CD8-positive, alpha-beta memory T cell (primary cell): ENCODE measurements around the gene ZBTB32. TPM values are rescaled to one million over a fixed set of nuclear protein-coding genes. Genes with fewer than 3 reads are reported as not detected.
A peak's percentile ranks its signal among the peaks of the same experiment; 100 is the strongest.

Experiments used
- CTCF ChIA-PET: fragments of 350-600 bp; sonication (Branson Sonifier 250); formaldehyde crosslinking; loops from one replicate; lab custom pipeline; 2021; ENCODE audit warnings: antibody characterized with exemption; lab: Charles Lee
- POLR2A ChIA-PET: fragments of 350-600 bp; sonication (Branson Sonifier 250); formaldehyde crosslinking; loops from one replicate; lab custom pipeline; 2021; ENCODE audit warnings: antibody characterized with exemption; lab: Charles Lee
- DNase-seq, 5 donors: peaks; one replicate each; pipeline versions ENCODE4 v3.0.0 to v3.0.0-alpha.2; 2020 to 2022; ENCODE audit warnings: mixed read lengths in 1 of 5
- H3K27ac ChIP-seq: one replicate; pipeline ENCODE4 v1.7.0; 2013; ENCODE audit warnings: low read depth, mild to moderate bottlenecking, low read length, moderate library complexity
- H3K27me3 ChIP-seq: 2 replicates; pipeline ENCODE4 v1.7.0; 2013; ENCODE audit warnings: low read length, mild to moderate bottlenecking; ENCODE audit not compliant: insufficient read depth, poor library complexity, severe bottlenecking
- H3K36me3 ChIP-seq: 2 replicates; pipeline ENCODE4 v1.7.0; 2013; ENCODE audit warnings: mild to moderate bottlenecking, low read length, moderate library complexity; ENCODE audit not compliant: insufficient read depth
- H3K4me1 ChIP-seq: 2 replicates; pipeline ENCODE4 v1.7.0; 2013; ENCODE audit warnings: mild to moderate bottlenecking, low read length, moderate library complexity; ENCODE audit not compliant: insufficient read depth
- H3K4me3 ChIP-seq: 2 replicates; pipeline ENCODE4 v1.7.0; 2013; ENCODE audit warnings: mild to moderate bottlenecking, low read length
- H3K9me3 ChIP-seq: 2 replicates; pipeline ENCODE4 v1.7.0; 2013; ENCODE audit warnings: mild to moderate bottlenecking, low read length
- H3K27ac Mint-ChIP-seq, 8 donors: one replicate each; pipeline ENCODE4 v1.8.0; 2020 to 2021; ENCODE audit warnings: mixed read lengths in 8 of 8, mild to moderate bottlenecking in 6 of 8, inconsistent platforms in 3 of 8, moderate library complexity in 3 of 8
- H3K27me3 Mint-ChIP-seq, 2 donors: one replicate each; pipeline ENCODE4 v1.8.0; 2020 to 2021; ENCODE audit warnings: mixed read lengths in 2 of 2, mild to moderate bottlenecking in 1 of 2, moderate library complexity in 1 of 2
- H3K36me3 Mint-ChIP-seq, 3 donors: one replicate each; pipeline ENCODE4 v1.8.0; 2020 to 2021; ENCODE audit warnings: mixed read lengths in 3 of 3, inconsistent platforms in 1 of 3, mild to moderate bottlenecking in 1 of 3
- H3K4me1 Mint-ChIP-seq, 3 donors: one replicate each; pipeline ENCODE4 v1.8.0; 2020 to 2021; ENCODE audit warnings: mixed read lengths in 3 of 3, inconsistent platforms in 1 of 3, mild to moderate bottlenecking in 1 of 3
- H3K4me3 Mint-ChIP-seq, 7 donors: one replicate each; pipeline ENCODE4 v1.8.0; 2020 to 2021; ENCODE audit warnings: mixed read lengths in 7 of 7, mild to moderate bottlenecking in 6 of 7, moderate library complexity in 4 of 7, inconsistent platforms in 2 of 7
- H3K9me3 Mint-ChIP-seq, 5 donors: one replicate each; pipeline ENCODE4 v1.8.0; 2020 to 2022; ENCODE audit warnings: mixed read lengths in 5 of 5, mild to moderate bottlenecking in 3 of 5, moderate library complexity in 2 of 5, inconsistent platforms in 1 of 5
- polyA plus RNA-seq: library from polyadenylated mRNA; unstranded; fragments of 300-500 nt; fragmentation: Illumina TruSeq; gene quantifications from one replicate; pipeline ENCODE4 v1.2.3, GENCODE V29; 2021
- total RNA-seq, 2 experiments: library from RNA; stranded (reverse); gene quantifications; one replicate each; pipeline ENCODE4 v1.2.3, GENCODE V29; 2021

Gene ZBTB32
- total and polyA plus RNA-seq, 3 experiments from 2014 or later, result 0.77 to 225 (median 223) TPM

- Histone ChIP-seq H3K27me3 (no peaks in the 10 kb centered on the region), H3K4me3 (peak overlapping the region; percentile 72), H3K4me1 (peaks cover 46% of the 10 kb centered on the region), H3K27ac (peak overlapping the region; percentile 76), H3K9me3 (no peaks in the 10 kb centered on the region), H3K36me3 (peaks cover 14% of the 10 kb centered on the region)
- CTCF ChIA-PET, result interaction anchor here (0.7 to 1.4 kb wide), 5 partner anchors 12 to 106 kb away, joined by 3 to 5 read pairs (median 3); partner anchors contain the start of gene HAUS5
- POLR2A ChIA-PET, result interaction anchor here (0.5 to 1.9 kb wide), 9 partner anchors 8 to 30 kb away, joined by 3 to 11 read pairs (median 5); partner anchors contain the start of genes IGFLR1, LIN37, PSENEN and U2AF1L4
- peak; percentile 36 to 66 (median 43) for DNase-seq
- peaks cover 0 to 47% (median 4%) of the 10 kb centered on the region in 3 donors for H3K36me3 Mint-ChIP-seq
- peak overlapping the region; percentile 74 to 96 (median 88) for H3K27ac Mint-ChIP-seq
- H3K27me3 Mint-ChIP-seq, result peaks cover 0 to 4% of the 10 kb centered on the region in 2 donors
- H3K9me3 Mint-ChIP-seq, result no peaks in the 10 kb centered on the region
- H3K4me1 Mint-ChIP-seq, result peaks cover 39 to 61% (median 44%) of the 10 kb centered on the region in 3 donors
- H3K4me3 Mint-ChIP-seq, result peak overlapping the region; percentile 86 to 95 (median 90)
These were observed 14.1 kb downstream of the ZBTB32 start for GRCh38 chr19:35718345-35719041.

- Histone ChIP-seq H3K4me1 (peaks cover 35% of the 10 kb centered on the region), H3K4me3 (peak overlapping the region; percentile 72), H3K27me3 (no peaks in the 10 kb centered on the region), H3K36me3 (peaks cover 25% of the 10 kb centered on the region), H3K9me3 (no peaks in the 10 kb centered on the region), H3K27ac (peak overlapping the region; percentile 76)
- no peak for DNase-seq
- peak overlapping the region; percentile 19 to 93 (median 75) for H3K27ac Mint-ChIP-seq
- ChIA-PET CTCF (interaction anchor here (0.6 to 1.4 kb wide), 4 partner anchors 18 to 107 kb away, joined by 3 to 5 read pairs (median 4); partner anchors contain the start of gene HAUS5), POLR2A (interaction anchor here (0.5 to 1.9 kb wide), 7 partner anchors 7 to 28 kb away, joined by 3 to 11 read pairs (median 5); partner anchors contain the start of genes IGFLR1, LIN37, PSENEN and U2AF1L4)
- peaks cover 4 to 56% (median 5%) of the 10 kb centered on the region in 3 donors for H3K36me3 Mint-ChIP-seq
- peaks cover 0 to 2% of the 10 kb centered on the region in 2 donors for H3K27me3 Mint-ChIP-seq
- peak overlapping the region; percentile 86 to 95 (median 90) for H3K4me3 Mint-ChIP-seq
- H3K9me3 Mint-ChIP-seq, result no peaks in the 10 kb centered on the region
- peaks cover 28 to 50% (median 33%) of the 10 kb centered on the region in 3 donors for H3K4me1 Mint-ChIP-seq
These were observed 15.2 kb downstream of the ZBTB32 start for GRCh38 chr19:35719402-35720162.

GRCh38 chr19:35720163-35720524 lies 15.8 kb downstream of the ZBTB32 start:
- no peak for DNase-seq
- Mint-ChIP-seq H3K4me1 (peaks cover 24 to 44% (median 27%) of the 10 kb centered on the region in 3 donors), H3K4me3 (peak overlapping the region in 4 of 7 donors; percentile 24 to 74 (median 40)), H3K27me3 (peaks cover 0 to 2% of the 10 kb centered on the region in 2 donors), H3K27ac (peak overlapping the region in 4 of 8 donors; percentile 39 to 73 (median 50)), H3K9me3 (no peaks in the 10 kb centered on the region), H3K36me3 (peaks cover 4 to 62% (median 5%) of the 10 kb centered on the region in 3 donors)
- H3K36me3 ChIP-seq, result peaks cover 31% of the 10 kb centered on the region
- no peak overlapping the region for H3K27ac ChIP-seq
- CTCF ChIA-PET, result interaction anchor here (0.9 kb wide), 1 partner anchor 17 kb away, joined by 4 read pairs; no protein-coding TSS in a partner anchor
- H3K4me3 ChIP-seq, result no peak overlapping the region
- peaks cover 30% of the 10 kb centered on the region for H3K4me1 ChIP-seq
- H3K27me3 ChIP-seq, result no peaks in the 10 kb centered on the region
- POLR2A ChIA-PET, result interaction anchor here (1.7 kb wide), 1 partner anchor 25 kb away, joined by 4 read pairs; the partner anchor contains the start of genes PSENEN and U2AF1L4
- no peaks in the 10 kb centered on the region for H3K9me3 ChIP-seq

DNA sequence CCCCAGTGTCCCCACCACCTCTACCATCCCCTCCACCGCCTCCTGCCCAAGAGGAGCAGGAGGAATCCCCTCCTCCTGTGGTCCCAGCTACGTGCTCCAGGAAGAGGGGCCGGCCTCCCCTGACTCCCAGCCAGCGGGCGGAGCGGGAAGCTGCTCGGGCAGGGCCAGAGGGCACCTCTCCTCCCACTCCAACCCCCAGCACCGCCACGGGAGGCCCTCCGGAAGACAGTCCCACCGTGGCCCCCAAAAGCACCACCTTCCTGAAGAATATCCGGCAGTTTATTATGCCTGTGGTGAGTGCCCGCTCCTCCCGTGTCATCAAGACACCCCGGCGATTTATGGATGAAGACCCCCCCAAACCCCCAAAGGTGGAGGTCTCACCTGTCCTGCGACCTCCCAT lies 16.3 kb downstream of the ZBTB32 start:
- DNase-seq, result no peak
- Histone ChIP-seq H3K4me1 (peaks cover 25% of the 10 kb centered on the region), H3K27me3 (no peaks in the 10 kb centered on the region), H3K36me3 (peaks cover 36% of the 10 kb centered on the region), H3K4me3 (no peak overlapping the region), H3K9me3 (no peaks in the 10 kb centered on the region), H3K27ac (no peak overlapping the region)
- Mint-ChIP-seq H3K9me3 (no peaks in the 10 kb centered on the region), H3K4me1 (peaks cover 24 to 39% (median 24%) of the 10 kb centered on the region in 3 donors), H3K27me3 (peaks cover 0 to 2% of the 10 kb centered on the region in 2 donors), H3K27ac (peak overlapping the region in 1 of 8 donors; percentile 58), H3K36me3 (peaks cover 5 to 67% (median 7%) of the 10 kb centered on the region in 3 donors), H3K4me3 (no peak overlapping the region)
- ChIA-PET POLR2A (interaction anchor here (1.7 kb wide), 1 partner anchor 25 kb away, joined by 4 read pairs; the partner anchor contains the start of genes PSENEN and U2AF1L4), CTCF (interaction anchor here (0.9 kb wide), 1 partner anchor 17 kb away, joined by 4 read pairs; no protein-coding TSS in a partner anchor)

GRCh38 chr19:35721374-35721773 lies 17.0 kb downstream of the ZBTB32 start:
- peak overlapping the region in 1 of 7 donors; percentile 28 for H3K4me3 Mint-ChIP-seq
- H3K36me3 Mint-ChIP-seq, result peaks cover 5 to 74% (median 7%) of the 10 kb centered on the region in 3 donors
- no peak overlapping the region for H3K27ac Mint-ChIP-seq
- H3K4me3 ChIP-seq, result no peak overlapping the region
- DNase-seq, result no peak
- peaks cover 17% of the 10 kb centered on the region for H3K4me1 ChIP-seq
- no peaks in the 10 kb centered on the region for H3K27me3 ChIP-seq
- H3K36me3 ChIP-seq, result peaks cover 43% of the 10 kb centered on the region
- H3K27ac ChIP-seq, result no peak overlapping the region
- ChIA-PET CTCF (interaction anchor here (0.6 to 0.7 kb wide), 2 partner anchors 10 to 257 kb away, joined by 3 to 4 read pairs; no protein-coding TSS in a partner anchor), POLR2A (interaction anchor here (0.5 kb wide), 1 partner anchor 30 kb away, joined by 3 read pairs; no protein-coding TSS in a partner anchor)
- no peaks in the 10 kb centered on the region for H3K9me3 Mint-ChIP-seq
- peaks cover 16 to 32% (median 17%) of the 10 kb centered on the region in 3 donors for H3K4me1 Mint-ChIP-seq
- no peaks in the 10 kb centered on the region for H3K9me3 ChIP-seq
- no peaks in the 10 kb centered on the region for H3K27me3 Mint-ChIP-seq

- no peak for DNase-seq
- Histone ChIP-seq H3K9me3 (no peaks in the 10 kb centered on the region), H3K36me3 (peaks cover 53% of the 10 kb centered on the region), H3K4me1 (peaks cover 15% of the 10 kb centered on the region), H3K27ac (no peak overlapping the region), H3K4me3 (no peak overlapping the region), H3K27me3 (no peaks in the 10 kb centered on the region)
- ChIA-PET POLR2A (no interaction called here), CTCF (no interaction called here)
- H3K4me3 Mint-ChIP-seq, result no peak overlapping the region
- no peaks in the 10 kb centered on the region for H3K9me3 Mint-ChIP-seq
- peaks cover 12 to 28% (median 13%) of the 10 kb centered on the region in 3 donors for H3K4me1 Mint-ChIP-seq
- peak overlapping the region in 1 of 8 donors; percentile 87 for H3K27ac Mint-ChIP-seq
- H3K27me3 Mint-ChIP-seq, result no peaks in the 10 kb centered on the region
- H3K36me3 Mint-ChIP-seq, result peaks cover 5 to 76% (median 7%) of the 10 kb centered on the region in 3 donors
These were observed 18.1 kb downstream of the ZBTB32 start for GRCh38 chr19:35722461-35722860.

DNA sequence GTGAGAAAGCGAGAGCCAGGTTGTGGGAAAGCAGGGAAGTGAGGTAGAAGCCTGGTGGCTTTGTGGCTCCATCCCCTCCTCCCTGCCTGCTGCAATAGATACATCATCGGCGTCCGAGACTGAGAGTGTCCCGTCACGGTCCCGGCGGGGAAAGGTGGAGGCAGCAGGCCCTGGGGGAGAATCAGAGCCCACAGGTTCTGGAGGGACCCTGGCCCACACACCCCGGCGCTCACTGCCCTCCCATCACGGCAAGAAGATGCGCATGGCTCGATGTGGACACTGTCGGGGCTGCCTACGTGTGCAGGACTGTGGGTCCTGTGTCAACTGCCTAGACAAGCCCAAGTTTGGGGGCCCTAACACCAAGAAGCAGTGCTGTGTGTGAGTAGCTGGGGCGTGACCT lies 18.5 kb downstream of the ZBTB32 start:
- no peaks in the 10 kb centered on the region for H3K27me3 Mint-ChIP-seq
- peak overlapping the region in 1 of 8 donors; percentile 87 for H3K27ac Mint-ChIP-seq
- H3K9me3 Mint-ChIP-seq, result no peaks in the 10 kb centered on the region
- Histone ChIP-seq H3K36me3 (peaks cover 57% of the 10 kb centered on the region), H3K27ac (no peak overlapping the region), H3K4me1 (peaks cover 15% of the 10 kb centered on the region), H3K4me3 (no peak overlapping the region), H3K9me3 (no peaks in the 10 kb centered on the region), H3K27me3 (no peaks in the 10 kb centered on the region)
- no peak overlapping the region for H3K4me3 Mint-ChIP-seq
- H3K36me3 Mint-ChIP-seq, result peaks cover 5 to 80% (median 8%) of the 10 kb centered on the region in 3 donors
- POLR2A ChIA-PET, result no interaction called here
- CTCF ChIA-PET, result interaction anchor here (0.7 to 1.4 kb wide), 3 partner anchors 14 to 17 kb away, joined by 3 to 4 read pairs (median 3); no protein-coding TSS in a partner anchor
- peaks cover 12 to 28% (median 13%) of the 10 kb centered on the region in 3 donors for H3K4me1 Mint-ChIP-seq
- no peak for DNase-seq
